HG02678 (cell line): ENCODE results near the gene NKD2.
"Not testable (repeated sequence)": the region's sequence is repeated elsewhere in the genome, so short reads cannot be mapped to it uniquely, and the experiment has no call there.

Experiments used
- ATAC-seq: cut with Tn5 transposase; IDR thresholded peaks from one replicate; pipeline ENCODE4 v1.9.1; 2021; ENCODE audit warnings: mild to moderate bottlenecking, moderate library complexity; ENCODE audit not compliant: unreplicated experiment

Gene NKD2

GRCh38 chr5:999032-999501 lies 9.5 kb upstream of the NKD2 start:
- ATAC-seq: no peak

DNA sequence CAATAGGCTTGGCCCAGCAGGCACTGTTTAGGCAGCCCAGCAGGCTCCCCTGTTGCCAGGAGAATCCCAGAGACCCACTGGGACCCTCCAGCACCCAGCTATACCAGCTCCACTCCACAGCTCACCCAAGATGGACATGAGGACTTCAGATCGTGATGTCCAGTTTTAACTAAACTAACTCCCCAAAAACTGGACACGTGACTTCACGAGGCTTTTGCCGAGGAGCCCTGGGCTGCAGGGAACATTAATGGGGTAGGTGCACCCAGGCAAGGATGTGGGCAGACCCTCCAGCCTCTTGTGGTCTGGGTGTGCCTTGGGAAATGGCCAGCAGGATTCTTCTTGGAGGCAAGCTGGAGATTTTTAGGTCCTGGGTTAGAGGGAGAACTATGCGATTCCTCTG lies 8.9 kb upstream of the NKD2 start:
- no peak for ATAC-seq

DNA sequence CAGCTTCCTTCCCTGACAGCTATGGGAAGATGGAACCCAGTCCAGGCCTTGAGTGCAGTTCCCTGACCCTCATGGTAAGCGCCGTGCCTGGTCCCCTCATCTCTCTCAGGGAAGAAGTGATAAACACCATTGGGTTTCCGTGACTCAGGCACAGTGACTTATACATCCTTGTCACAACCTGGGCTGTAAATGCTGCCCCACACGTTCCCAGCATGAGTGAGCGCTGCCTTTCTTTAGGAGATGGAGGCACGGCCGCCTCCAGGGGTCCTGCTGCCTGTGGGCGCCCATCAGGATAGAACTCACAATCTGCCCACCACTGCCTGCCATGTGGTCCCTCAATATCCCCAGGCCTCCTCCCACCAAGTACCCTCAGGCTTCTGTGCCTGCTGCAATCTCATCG lies 8.3 kb upstream of the NKD2 start:
- no peak for ATAC-seq

DNA sequence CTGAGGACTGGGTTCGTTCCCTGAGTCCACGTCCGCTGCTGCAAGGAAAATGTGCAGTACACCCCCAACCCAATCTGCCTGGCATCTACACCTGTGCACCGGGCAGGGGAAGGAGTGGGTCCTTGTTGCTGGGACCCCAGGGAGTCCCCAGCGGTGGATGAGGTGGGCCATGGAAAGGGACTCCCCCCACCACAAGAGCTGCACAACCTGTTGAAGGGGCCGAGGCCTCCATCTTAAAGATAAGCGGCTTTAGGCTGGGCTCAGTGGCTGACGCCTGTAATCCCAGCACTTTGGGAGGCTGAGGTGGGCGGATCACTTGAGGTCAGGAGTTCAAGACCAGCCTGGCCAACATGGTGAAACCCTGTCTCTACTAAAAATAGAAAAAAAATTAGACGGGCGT lies 7.8 kb upstream of the NKD2 start:
- ATAC-seq: not testable (repeated sequence)

GRCh38 chr5:1001406-1002270 lies 7.0 kb upstream of the NKD2 start:
- ATAC-seq: no peak

DNA sequence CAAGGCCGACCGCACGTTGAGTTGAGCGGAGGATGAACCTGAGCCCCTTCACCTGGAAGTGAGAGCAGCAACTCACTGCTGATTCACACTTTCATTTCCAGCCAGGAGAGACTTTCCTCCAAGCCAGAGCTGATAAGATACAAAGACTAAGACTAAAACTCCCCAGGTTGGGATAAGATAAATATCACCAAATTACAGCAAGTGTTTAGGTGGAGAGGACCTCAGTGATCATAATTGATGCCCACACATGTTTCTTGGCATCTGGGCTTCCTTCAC lies 6.4 kb upstream of the NKD2 start:
- no peak for ATAC-seq

DNA sequence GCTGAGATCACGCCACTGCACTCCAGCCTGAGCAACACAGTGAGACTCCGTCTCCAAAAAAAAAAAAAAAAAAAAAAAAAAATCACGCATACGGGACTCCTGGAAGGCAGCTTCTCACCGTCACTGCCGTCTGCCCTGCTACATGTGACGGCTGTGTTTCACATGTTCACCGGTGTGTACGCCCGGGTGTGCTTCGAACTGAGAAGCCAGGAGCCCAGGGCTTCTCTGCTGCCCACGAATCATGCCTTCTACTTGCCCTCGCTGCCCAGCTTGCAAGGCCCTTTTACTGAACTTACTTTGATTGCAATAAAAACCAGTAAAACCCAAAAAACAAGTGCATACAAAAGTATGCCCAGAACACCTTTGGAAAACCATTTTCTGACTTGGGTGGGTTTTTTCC lies 5.8 kb upstream of the NKD2 start:
- no peak for ATAC-seq

GRCh38 chr5:1003296-1003937 lies 5.2 kb upstream of the NKD2 start:
- ATAC-seq: no peak

- ATAC-seq: no peak
These were observed 3.9 kb upstream of the NKD2 start for GRCh38 chr5:1004461-1005248.

- no peak for ATAC-seq
These were observed 3.3 kb upstream of the NKD2 start for GRCh38 chr5:1005249-1005851.

GRCh38 chr5:1005904-1006655 lies 2.5 kb upstream of the NKD2 start:
- no peak for ATAC-seq

DNA sequence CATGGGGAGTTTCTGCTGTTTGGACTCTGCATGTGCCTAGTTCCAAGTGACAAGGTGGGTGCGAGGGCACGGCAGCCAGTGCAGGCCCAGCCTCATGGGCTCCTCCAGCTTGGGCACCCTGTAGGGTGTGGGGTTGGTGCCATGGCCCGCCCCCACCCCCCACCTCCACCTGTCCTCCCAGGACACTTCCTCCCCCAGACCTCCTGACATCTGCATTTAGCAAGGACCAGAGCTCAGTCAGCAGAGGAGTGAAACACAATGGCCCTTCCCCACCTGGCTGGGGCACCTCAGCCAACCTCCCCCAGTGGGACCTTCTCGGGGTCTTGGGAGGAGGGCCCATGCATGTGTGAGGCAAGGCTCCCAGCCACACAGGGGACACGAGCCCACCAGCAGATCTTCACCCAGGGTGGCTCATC lies 1.9 kb upstream of the NKD2 start:
- no peak for ATAC-seq

DNA sequence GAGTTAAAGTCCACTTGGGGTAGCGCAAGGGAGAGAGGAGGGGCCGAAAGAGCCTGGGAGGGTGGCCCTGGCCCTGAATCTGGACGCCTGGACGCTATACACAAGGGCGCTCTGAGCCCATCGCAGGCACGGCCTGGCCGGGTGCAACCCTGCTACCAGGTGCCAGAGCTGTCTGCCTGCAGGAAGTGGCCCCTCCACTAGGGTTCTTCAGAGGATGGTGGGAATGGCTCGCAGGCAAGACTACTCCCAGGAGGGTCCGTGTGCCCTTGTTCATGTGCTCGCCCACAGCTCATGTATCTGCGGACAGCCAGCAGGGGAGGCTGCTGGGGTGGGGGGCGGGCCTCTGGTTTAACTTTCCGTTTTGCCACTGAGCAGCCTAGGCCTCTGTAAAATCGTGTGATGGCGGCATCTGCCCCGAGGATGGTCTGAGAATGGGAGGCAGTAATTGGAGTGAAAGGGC lies 1.4 kb upstream of the NKD2 start:
- ATAC-seq: no peak

- no peak for ATAC-seq
These were observed 736 bp upstream of the NKD2 start for GRCh38 chr5:1007681-1008450.

GRCh38 chr5:1009359-1010180 lies 968 bp downstream of the NKD2 start:
- ATAC-seq: no peak

- no peak for ATAC-seq
These were observed 1.5 kb downstream of the NKD2 start for GRCh38 chr5:1010181-1010510.

DNA sequence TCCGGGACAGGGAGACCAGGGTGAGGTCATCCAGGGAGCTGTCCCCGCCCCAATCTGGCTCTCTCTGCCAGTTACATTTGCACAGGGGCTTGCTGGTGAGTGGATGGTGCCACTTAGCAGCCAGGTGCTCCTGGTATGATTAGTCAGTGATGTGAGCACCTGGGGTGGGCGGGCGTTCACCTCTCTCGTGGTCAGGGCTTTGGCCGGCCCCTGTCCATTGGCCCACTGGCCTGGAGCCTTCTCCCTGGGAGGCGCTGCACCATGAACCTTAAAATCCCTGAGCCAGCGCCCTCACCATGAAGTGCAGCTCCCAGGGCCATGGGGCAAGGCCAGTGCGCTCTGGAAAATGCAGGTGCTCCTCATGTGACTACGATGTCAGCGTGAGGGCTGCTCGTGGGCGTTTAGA lies 2.0 kb downstream of the NKD2 start:
- ATAC-seq: no peak

- no peak for ATAC-seq
These were observed 2.6 kb downstream of the NKD2 start for GRCh38 chr5:1011226-1011631.

DNA sequence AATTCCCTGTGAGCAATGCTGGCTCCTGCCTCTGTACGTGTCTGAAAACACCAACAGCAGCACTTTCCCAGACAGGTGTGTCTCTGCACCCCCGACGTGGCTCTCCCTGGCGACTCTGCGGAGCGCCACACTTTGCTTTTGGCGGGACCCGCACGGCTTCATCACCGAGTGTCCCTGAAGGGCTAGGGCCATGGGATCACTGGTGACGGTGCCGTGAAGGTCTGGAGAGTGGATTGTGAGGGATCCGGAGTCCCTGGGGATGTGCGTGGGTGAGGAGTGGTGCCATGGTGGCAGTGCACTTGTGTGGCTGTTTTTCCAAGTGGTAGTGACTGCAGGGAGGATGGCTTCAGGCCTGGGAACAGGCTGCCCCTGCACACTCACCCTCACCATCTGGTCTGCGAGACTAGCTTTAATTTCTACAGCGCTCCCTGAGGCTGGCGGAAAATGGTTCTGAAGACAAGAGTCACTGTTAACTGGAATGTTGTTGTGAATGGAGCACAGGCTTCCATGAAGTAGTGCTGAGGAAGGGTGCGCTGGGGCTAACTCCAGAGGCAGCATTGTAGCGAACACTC lies 3.2 kb downstream of the NKD2 start:
- ATAC-seq: no peak
